Body of pancreas (tissue), 4 donors: ENCODE measurements around the gene SDC1. TPM values are rescaled to one million over a fixed set of nuclear protein-coding genes. Genes with fewer than 3 reads are reported as not detected.

ENCODE experiments used
- ATAC-seq: fragments of 150-250 bp; one replicate; pipeline ENCODE4 v1.9.1; 2016
- DNase-seq, 4 donors: peaks; one replicate each; pipeline ENCODE4 v3.0.0-alpha.2; 2019
- H3K27ac ChIP-seq, 4 donors: fragments of 200-600 bp; sonication (generic); 1 replicate in 3 of 4; 2 replicates in 1 of 4; pipeline versions ENCODE4 v1.5.1 to v1.6.1; 2016 to 2019; ENCODE audit warnings: mild to moderate bottlenecking in 1 of 4, mixed read lengths in 1 of 4, moderate library complexity in 1 of 4
- H3K27me3 ChIP-seq, 2 donors: fragments of 200-600 bp; sonication (generic); one replicate each; pipeline ENCODE4 v1.6.0; 2016; ENCODE audit warnings: mild to moderate bottlenecking in 1 of 2
- H3K36me3 ChIP-seq, 2 donors: fragments of 200-600 bp; sonication (generic); replicated peaks in 1 of 2; 2 replicates each; pipeline ENCODE4 v1.5.1; 2016; ENCODE audit warnings: low read depth in 2 of 2; ENCODE audit not compliant: insufficient read depth in 1 of 2
- H3K4me1 ChIP-seq: fragments of 200-600 bp; sonication (generic); one replicate; pipeline ENCODE4 v1.6.0; 2016
- H3K4me3 ChIP-seq, 2 donors: fragments of 200-600 bp; sonication (generic); 1 replicate in 1 of 2; 2 replicates in 1 of 2; pipeline ENCODE4 v1.5.1; 2016 to 2019
- H3K9me3 ChIP-seq, 3 donors: fragments of 200-600 bp; sonication (generic); 1 replicate in 2 of 3; 2 replicates in 1 of 3; pipeline ENCODE4 v1.5.1; 2016
- CTCF ChIP-seq, 7 experiments: fragments of 450-650 bp in 4 of 7; fragments of 200-600 bp in 3 of 7; sonication (generic) in 3 of 7; IDR thresholded peaks; one replicate each; pipeline ENCODE4 v1.5.1; 2016 to 2019; ENCODE audit warnings: antibody characterized with exemption in 7 of 7
- POLR2A ChIP-seq, 3 donors: fragments of 450-650 bp; IDR thresholded peaks; one replicate each; pipeline ENCODE4 v1.6.1; 2016; ENCODE audit warnings: antibody characterized with exemption in 3 of 3, mild to moderate bottlenecking in 2 of 3
- WGBS, 2 donors: methylation state at CpG; one replicate each; pipeline ENCODE4 v1.1.5; 2017; 5-methylcytosine and 5-hydroxymethylcytosine counted together
- intact Hi-C: fragments of 100-400 bp; cut with DNase I; formaldehyde crosslinking; loops from one replicate; pipeline ENCODE4 v1.15.1; 2023
- total RNA-seq, 2 donors: library from RNA; depleted of rRNA; stranded (reverse); fragments of >200 nt; gene quantifications; one replicate each; pipeline ENCODE4 v1.1.0, GENCODE V29; 2016

The SDC1 gene
- total RNA-seq, 2 donors from 2014 or later, result 24.7 to 53.2 TPM

GRCh38 chr2:20200697-20201555 is 24.0 kb downstream of the SDC1 start:
- H3K4me1 ChIP-seq, result peaks cover 15% of the 10 kb centered on the region
- no peak overlapping the region for H3K27ac ChIP-seq
- WGBS, 2 donors, result 90 to 93% methylated on average over 23 to 26 of the region's 26 CpGs
- H3K27me3 ChIP-seq, result no peaks in the 10 kb centered on the region
- H3K9me3 ChIP-seq, result no peaks in the 10 kb centered on the region
- H3K36me3 ChIP-seq, result no peaks in the 10 kb centered on the region
- no peak for ATAC-seq
- H3K4me3 ChIP-seq, result no peak overlapping the region
- DNase-seq, result no peak
- intact Hi-C loops, result no loop called here
- TF ChIP-seq CTCF (IDR thresholded peaks at IDR 0.05), result no peak
- TF ChIP-seq POLR2A (IDR thresholded peaks at IDR 0.05), result no peak

- 87 to 89% methylated on average over 5 to 6 of the region's 6 CpGs for WGBS, 2 donors
- TF ChIP-seq POLR2A (IDR thresholded peaks at IDR 0.05) (no peak), CTCF (IDR thresholded peaks at IDR 0.05) (no peak)
- H3K27me3 ChIP-seq, result no peaks in the 10 kb centered on the region
- H3K4me3 ChIP-seq, result no peak overlapping the region
- no peaks in the 10 kb centered on the region for H3K9me3 ChIP-seq
- intact Hi-C loops, result no loop called here
- no peak overlapping the region for H3K27ac ChIP-seq
- DNase-seq, result no peak
- ATAC-seq, result no peak
- peaks cover 22% of the 10 kb centered on the region for H3K4me1 ChIP-seq
- no peaks in the 10 kb centered on the region for H3K36me3 ChIP-seq
These were observed 25.2 kb downstream of the SDC1 start for GRCh38 chr2:20199633-20200270.

- H3K27me3 ChIP-seq, result no peaks in the 10 kb centered on the region
- DNase-seq (no peak), ATAC-seq (no peak)
- intact Hi-C loops, result no loop called here
- peaks cover 22% of the 10 kb centered on the region for H3K4me1 ChIP-seq
- TF ChIP-seq CTCF (IDR thresholded peaks at IDR 0.05) (no peak), POLR2A (IDR thresholded peaks at IDR 0.05) (no peak)
- WGBS, 2 donors, result 89 to 93% methylated on average over 14 of the region's 14 CpGs
- H3K27ac ChIP-seq, result no peak overlapping the region
- H3K4me3 ChIP-seq, result no peak overlapping the region
- no peaks in the 10 kb centered on the region for H3K36me3 ChIP-seq
- no peaks in the 10 kb centered on the region for H3K9me3 ChIP-seq
These were observed 25.9 kb downstream of the SDC1 start for GRCh38 chr2:20198796-20199632.

- DNase-seq (peak in 2 of 4 donors; percentile 29 to 70), ATAC-seq (no peak)
- H3K4me3 ChIP-seq, result no peak overlapping the region
- no peaks in the 10 kb centered on the region for H3K9me3 ChIP-seq
- WGBS, 2 donors, result 73 to 74% methylated on average over 8 to 9 of the region's 9 CpGs
- intact Hi-C loops, result no loop called here
- no peak for TF ChIP-seq POLR2A (IDR thresholded peaks at IDR 0.05)
- no peak for TF ChIP-seq CTCF (IDR thresholded peaks at IDR 0.05)
- peaks cover 22% of the 10 kb centered on the region for H3K4me1 ChIP-seq
- no peaks in the 10 kb centered on the region for H3K36me3 ChIP-seq
- H3K27me3 ChIP-seq, result no peaks in the 10 kb centered on the region
- no peak overlapping the region for H3K27ac ChIP-seq
These were observed 26.9 kb downstream of the SDC1 start for GRCh38 chr2:20198001-20198400.
